Medulla oblongata (tissue), 1 donor: Measurements from ENCODE around the gene LMBRD2.
"Not testable (repeated sequence)": the region's sequence is repeated elsewhere in the genome, so short reads cannot be mapped to it uniquely, and the experiment has no call there.

ENCODE experiments used
- DNase-seq: peaks from one replicate; pipeline ENCODE4 v3.0.0-alpha.2; 2015; ENCODE audit errors: extremely low spot score

LMBRD2 gene

GRCh38 chr5:36151434-36152323 is at the start of gene LMBRD2, which contains the start of gene SKP2:
Gene LMBRD2 (minus strand): TSS chr5:36151887. CDS start chr5:36143349, 8,538 bp downstream.
Gene SKP2 (plus strand): TSS chr5:36152111. CDS start chr5:36152263, 152 bp downstream.
- DNase-seq: peak; percentile 99

- DNase-seq: no peak
Measured at GRCh38 chr5:36200513-36200912, 48.8 kb upstream of the LMBRD2 start.

GRCh38 chr5:36199620-36200019 is 47.9 kb upstream of the LMBRD2 start:
- DNase-seq: no peak

GRCh38 chr5:36198783-36199182 is 47.1 kb upstream of the LMBRD2 start:
- not testable (repeated sequence) for DNase-seq

GRCh38 chr5:36198281-36198680 is 46.6 kb upstream of the LMBRD2 start:
- no peak for DNase-seq

GRCh38 chr5:36193746-36194145 is 42.1 kb upstream of the LMBRD2 start:
- no peak for DNase-seq

- DNase-seq: not testable (repeated sequence)
Measured at GRCh38 chr5:36184408-36184807, 32.7 kb upstream of the LMBRD2 start.

- DNase-seq: peak; percentile 58
Measured at GRCh38 chr5:36181774-36182173, 30.1 kb upstream of the LMBRD2 start.

GRCh38 chr5:36180556-36181350 is 29.1 kb upstream of the LMBRD2 start:
- DNase-seq: no peak

GRCh38 chr5:36179950-36180349 is 28.3 kb upstream of the LMBRD2 start:
- DNase-seq: no peak

- DNase-seq: no peak
Measured at GRCh38 chr5:36178524-36178890, 26.8 kb upstream of the LMBRD2 start.

GRCh38 chr5:36177715-36178523 is 26.2 kb upstream of the LMBRD2 start:
- DNase-seq: peak; percentile 63

GRCh38 chr5:36177154-36177553 is 25.5 kb upstream of the LMBRD2 start:
- no peak for DNase-seq

GRCh38 chr5:36175043-36175442 is 23.4 kb upstream of the LMBRD2 start:
- no peak for DNase-seq

GRCh38 chr5:36174119-36174518 is 22.4 kb upstream of the LMBRD2 start:
- no peak for DNase-seq

GRCh38 chr5:36173426-36173825 is 21.7 kb upstream of the LMBRD2 start:
- peak; percentile 62 for DNase-seq

GRCh38 chr5:36172599-36172998 is 20.9 kb upstream of the LMBRD2 start:
- DNase-seq: no peak

GRCh38 chr5:36170832-36171424 is 19.2 kb upstream of the LMBRD2 start:
- DNase-seq: no peak

- DNase-seq: no peak
Measured at GRCh38 chr5:36168737-36169136, 17.1 kb upstream of the LMBRD2 start.

GRCh38 chr5:36164461-36164860 is 12.8 kb upstream of the LMBRD2 start:
- no peak for DNase-seq

GRCh38 chr5:36162810-36163486 is 11.3 kb upstream of the LMBRD2 start:
- peak; percentile 79 for DNase-seq
